ENCODE data around the gene NUDT4. TPM values are rescaled to one million over a fixed set of nuclear protein-coding genes. Genes with fewer than 3 reads are reported as not detected.
A peak's percentile ranks its signal among the peaks of the same experiment; 100 is the strongest.
"Not testable (repeated sequence)": the region's sequence is repeated elsewhere in the genome, so short reads cannot be mapped to it uniquely, and the experiment has no call there.

The NUDT4 gene
- total RNA-seq, 1 donor from 2014 or later: 62.1 TPM

GRCh38 chr12:93393425-93393824, 15.7 kb downstream of the NUDT4 start:
- no peaks in the 10 kb centered on the region for H3K9me3 ChIP-seq (ENCODE audit: control insufficient read depth in 3 of 3, low read length in 3 of 3)
- H3K4me1 ChIP-seq (ENCODE audit: control insufficient read depth in 3 of 3, insufficient read depth in 3 of 3, low read length in 3 of 3): peaks cover 10 to 24% (median 13%) of the 10 kb centered on the region in 3 donors
- H3K9ac ChIP-seq (ENCODE audit: low read depth in 1 of 3, low read length in 3 of 3): no peak overlapping the region
- no peaks in the 10 kb centered on the region for H3K27me3 ChIP-seq (ENCODE audit: control insufficient read depth in 3 of 3, insufficient read depth in 3 of 3, low read length in 3 of 3)
- H3K36me3 ChIP-seq (ENCODE audit: control insufficient read depth in 3 of 3, insufficient read depth in 3 of 3, low read length in 3 of 3): peaks cover 8 to 27% (median 16%) of the 10 kb centered on the region in 3 donors
- H3K4me3 ChIP-seq (ENCODE audit: low read length in 3 of 3): no peak overlapping the region
- H3K27ac ChIP-seq (ENCODE audit: low read depth, low read length): no peak overlapping the region

- peaks cover 8 to 28% (median 23%) of the 10 kb centered on the region in 3 donors for H3K36me3 ChIP-seq (ENCODE audit: control insufficient read depth in 3 of 3, insufficient read depth in 3 of 3, low read length in 3 of 3)
- H3K9ac ChIP-seq (ENCODE audit: low read depth in 1 of 3, low read length in 3 of 3): peak overlapping the region in 2 of 3 donors; percentile 19 to 43
- H3K27ac ChIP-seq (ENCODE audit: low read depth, low read length): peak overlapping the region; percentile 2
- H3K9me3 ChIP-seq (ENCODE audit: control insufficient read depth in 3 of 3, low read length in 3 of 3): no peaks in the 10 kb centered on the region
- no peaks in the 10 kb centered on the region for H3K27me3 ChIP-seq (ENCODE audit: control insufficient read depth in 3 of 3, insufficient read depth in 3 of 3, low read length in 3 of 3)
- no peak overlapping the region for H3K4me3 ChIP-seq (ENCODE audit: low read length in 3 of 3)
- peaks cover 2 to 10% (median 3%) of the 10 kb centered on the region in 3 donors for H3K4me1 ChIP-seq (ENCODE audit: control insufficient read depth in 3 of 3, insufficient read depth in 3 of 3, low read length in 3 of 3)
These were observed 19.7 kb downstream of the NUDT4 start for GRCh38 chr12:93397412-93397811.

GRCh38 chr12:93399183-93399863, 21.6 kb downstream of the NUDT4 start:
- peaks cover 8 to 28% (median 25%) of the 10 kb centered on the region in 3 donors for H3K36me3 ChIP-seq (ENCODE audit: control insufficient read depth in 3 of 3, insufficient read depth in 3 of 3, low read length in 3 of 3)
- not testable (repeated sequence) for H3K4me3 ChIP-seq (ENCODE audit: low read length in 3 of 3); H3K9ac ChIP-seq (ENCODE audit: low read depth in 1 of 3, low read length in 3 of 3); H3K27ac ChIP-seq (ENCODE audit: low read depth, low read length); H3K9me3 ChIP-seq (ENCODE audit: control insufficient read depth in 3 of 3, low read length in 3 of 3); H3K27me3 ChIP-seq (ENCODE audit: control insufficient read depth in 3 of 3, insufficient read depth in 3 of 3, low read length in 3 of 3)
- H3K4me1 ChIP-seq (ENCODE audit: control insufficient read depth in 3 of 3, insufficient read depth in 3 of 3, low read length in 3 of 3): peaks cover 3 to 20% (median 9%) of the 10 kb centered on the region in 3 donors

GRCh38 chr12:93402333-93403311, 24.9 kb downstream of the NUDT4 start:
- no peak overlapping the region for H3K27ac ChIP-seq (ENCODE audit: low read depth, low read length)
- no peaks in the 10 kb centered on the region for H3K27me3 ChIP-seq (ENCODE audit: control insufficient read depth in 3 of 3, insufficient read depth in 3 of 3, low read length in 3 of 3)
- peaks cover 3 to 16% (median 9%) of the 10 kb centered on the region in 3 donors for H3K36me3 ChIP-seq (ENCODE audit: control insufficient read depth in 3 of 3, insufficient read depth in 3 of 3, low read length in 3 of 3)
- H3K9ac ChIP-seq (ENCODE audit: low read depth in 1 of 3, low read length in 3 of 3): no peak overlapping the region
- no peak overlapping the region for H3K4me3 ChIP-seq (ENCODE audit: low read length in 3 of 3)
- no peaks in the 10 kb centered on the region for H3K9me3 ChIP-seq (ENCODE audit: control insufficient read depth in 3 of 3, low read length in 3 of 3)
- peaks cover 4 to 20% (median 9%) of the 10 kb centered on the region in 3 donors for H3K4me1 ChIP-seq (ENCODE audit: control insufficient read depth in 3 of 3, insufficient read depth in 3 of 3, low read length in 3 of 3)

GRCh38 chr12:93403988-93404803, 26.5 kb downstream of the NUDT4 start:
- Histone ChIP-seq H3K9ac (ENCODE audit: low read depth in 1 of 3, low read length in 3 of 3) (no peak overlapping the region), H3K4me1 (ENCODE audit: control insufficient read depth in 3 of 3, insufficient read depth in 3 of 3, low read length in 3 of 3) (peaks cover 4 to 19% (median 9%) of the 10 kb centered on the region in 3 donors), H3K27ac (ENCODE audit: low read depth, low read length) (peak overlapping the region; percentile 12), H3K27me3 (ENCODE audit: control insufficient read depth in 3 of 3, insufficient read depth in 3 of 3, low read length in 3 of 3) (no peaks in the 10 kb centered on the region), H3K4me3 (ENCODE audit: low read length in 3 of 3) (no peak overlapping the region), H3K36me3 (ENCODE audit: control insufficient read depth in 3 of 3, insufficient read depth in 3 of 3, low read length in 3 of 3) (peaks cover 0 to 5% (median 0%) of the 10 kb centered on the region in 3 donors), H3K9me3 (ENCODE audit: control insufficient read depth in 3 of 3, low read length in 3 of 3) (no peaks in the 10 kb centered on the region)

GRCh38 chr12:93404961-93405849, 27.5 kb downstream of the NUDT4 start:
- H3K27me3 ChIP-seq (ENCODE audit: control insufficient read depth in 3 of 3, insufficient read depth in 3 of 3, low read length in 3 of 3): no peaks in the 10 kb centered on the region
- H3K4me1 ChIP-seq (ENCODE audit: control insufficient read depth in 3 of 3, insufficient read depth in 3 of 3, low read length in 3 of 3): peaks cover 4 to 19% (median 9%) of the 10 kb centered on the region in 3 donors
- peak overlapping the region; percentile 12 for H3K27ac ChIP-seq (ENCODE audit: low read depth, low read length)
- peaks cover 0 to 5% (median 0%) of the 10 kb centered on the region in 3 donors for H3K36me3 ChIP-seq (ENCODE audit: control insufficient read depth in 3 of 3, insufficient read depth in 3 of 3, low read length in 3 of 3)
- H3K9ac ChIP-seq (ENCODE audit: low read depth in 1 of 3, low read length in 3 of 3): no peak overlapping the region
- no peak overlapping the region for H3K4me3 ChIP-seq (ENCODE audit: low read length in 3 of 3)
- H3K9me3 ChIP-seq (ENCODE audit: control insufficient read depth in 3 of 3, low read length in 3 of 3): no peaks in the 10 kb centered on the region

GRCh38 chr12:93407054-93407962, 29.6 kb downstream of the NUDT4 start:
- Histone ChIP-seq H3K9ac (ENCODE audit: low read depth in 1 of 3, low read length in 3 of 3) (no peak overlapping the region), H3K27me3 (ENCODE audit: control insufficient read depth in 3 of 3, insufficient read depth in 3 of 3, low read length in 3 of 3) (no peaks in the 10 kb centered on the region), H3K36me3 (ENCODE audit: control insufficient read depth in 3 of 3, insufficient read depth in 3 of 3, low read length in 3 of 3) (peaks cover 0 to 3% (median 0%) of the 10 kb centered on the region in 3 donors), H3K9me3 (ENCODE audit: control insufficient read depth in 3 of 3, low read length in 3 of 3) (no peaks in the 10 kb centered on the region), H3K4me1 (ENCODE audit: control insufficient read depth in 3 of 3, insufficient read depth in 3 of 3, low read length in 3 of 3) (peaks cover 9 to 19% (median 16%) of the 10 kb centered on the region in 3 donors), H3K27ac (ENCODE audit: low read depth, low read length) (peak overlapping the region; percentile 7), H3K4me3 (ENCODE audit: low read length in 3 of 3) (no peak overlapping the region)

- Histone ChIP-seq H3K9ac (ENCODE audit: low read depth in 1 of 3, low read length in 3 of 3) (no peak overlapping the region), H3K27me3 (ENCODE audit: control insufficient read depth in 3 of 3, insufficient read depth in 3 of 3, low read length in 3 of 3) (no peaks in the 10 kb centered on the region), H3K9me3 (ENCODE audit: control insufficient read depth in 3 of 3, low read length in 3 of 3) (no peaks in the 10 kb centered on the region), H3K4me1 (ENCODE audit: control insufficient read depth in 3 of 3, insufficient read depth in 3 of 3, low read length in 3 of 3) (peaks cover 10 to 19% (median 16%) of the 10 kb centered on the region in 3 donors), H3K4me3 (ENCODE audit: low read length in 3 of 3) (no peak overlapping the region), H3K27ac (ENCODE audit: low read depth, low read length) (no peak overlapping the region), H3K36me3 (ENCODE audit: control insufficient read depth in 3 of 3, insufficient read depth in 3 of 3, low read length in 3 of 3) (no peaks in the 10 kb centered on the region)
These were observed 30.2 kb downstream of the NUDT4 start for GRCh38 chr12:93407963-93408283.

All from skeletal muscle tissue (tissue), 4 donors.